Kidney capillary endothelial cell (primary cell): ENCODE results near the gene SPDYA.

Experiments used
- DNase-seq: peaks from one replicate; pipeline ENCODE4 v3.0.0-alpha.2; 2018; ENCODE audit warnings: low spot score

The SPDYA gene

GRCh38 chr2:28828382-28828781, 17.7 kb downstream of the SPDYA start:
- no peak for DNase-seq

GRCh38 chr2:28833740-28834470, 23.3 kb downstream of the SPDYA start:
- no peak for DNase-seq

GRCh38 chr2:28835781-28836180, 25.1 kb downstream of the SPDYA start:
- no peak for DNase-seq

GRCh38 chr2:28838971-28839370, 28.3 kb downstream of the SPDYA start:
- no peak for DNase-seq

GRCh38 chr2:28842042-28842441, 31.4 kb downstream of the SPDYA start:
- no peak for DNase-seq

- DNase-seq = no peak
Measured at GRCh38 chr2:28855193-28855592, 44.6 kb downstream of the SPDYA start.

- DNase-seq = no peak
Measured at GRCh38 chr2:28855977-28856376, 45.3 kb downstream of the SPDYA start.

- no peak for DNase-seq
Measured at GRCh38 chr2:28868611-28869010, 58.0 kb downstream of the SPDYA start.

GRCh38 chr2:28869494-28870145, 59.0 kb downstream of the SPDYA start:
- DNase-seq = peak; percentile 2

GRCh38 chr2:28870146-28870891, 59.7 kb downstream of the SPDYA start, which contains the start of gene TRMT61B:
TSS of gene TRMT61B (minus strand) at chr2:28870309. CDS start at chr2:28870277, 32 bp downstream.
- peak; percentile 96 for DNase-seq

- no peak for DNase-seq
Measured at GRCh38 chr2:28871620-28872019, 61.0 kb downstream of the SPDYA start.

- no peak for DNase-seq
Measured at GRCh38 chr2:28880193-28880592, 69.6 kb downstream of the SPDYA start.

- no peak for DNase-seq
Measured at GRCh38 chr2:28893488-28893887, 82.9 kb downstream of the SPDYA start.

GRCh38 chr2:28894470-28895188, 84.0 kb downstream of the SPDYA start, which contains the start of gene WDR43:
TSS of gene WDR43 (plus strand) at chr2:28894667. CDS start at chr2:28894699, 32 bp downstream.
- DNase-seq = peak; percentile 99

- DNase-seq = peak; percentile 51
Measured at GRCh38 chr2:28895189-28895893, 84.7 kb downstream of the SPDYA start.

GRCh38 chr2:28896906-28897305, 86.3 kb downstream of the SPDYA start:
- DNase-seq = no peak

GRCh38 chr2:28898048-28898447, 87.4 kb downstream of the SPDYA start:
- DNase-seq = no peak
